K562 (cell line): ENCODE measurements around the gene SLC7A5. TPM values are rescaled to one million over a fixed set of nuclear protein-coding genes. Genes with fewer than 3 reads are reported as not detected.

Experiments
- CBX8 ChIP-seq: fragments of 200-600 bp; sonication (generic); IDR thresholded peaks from 2 replicates; pipeline ENCODE4 v1.6.1; 2012; ENCODE audit warnings: borderline replicate concordance, mixed run types, low read depth, mild to moderate bottlenecking, moderate library complexity, mixed read lengths, low read length, control low read depth, inconsistent platforms; ENCODE audit not compliant: poor library complexity, severe bottlenecking; ENCODE audit errors: extremely low read depth
- CTBP1 ChIP-seq: fragments of 450-650 bp; IDR thresholded peaks from 2 replicates; pipeline ENCODE4 v1.6.1; 2016; ENCODE audit warnings: borderline replicate concordance
- CXXC5 ChIP-seq: fragments of 250-450 bp; sonication (Bioruptor Pico); IDR thresholded peaks from 2 replicates; pipeline ENCODE4 v1.8.0; 2022; ENCODE audit warnings: inconsistent platforms, mild to moderate bottlenecking, moderate library complexity
- EP300 ChIP-seq: IDR thresholded peaks from 2 replicates; pipeline ENCODE4 v1.6.1; 2012; ENCODE audit warnings: low read length, improper control_type of control experiment
- FOS ChIP-seq: IDR thresholded peaks from 3 replicates; pipeline ENCODE4 v1.6.1; 2011; ENCODE audit not compliant: insufficient read length; ENCODE audit errors: extremely low read depth
- HLTF ChIP-seq: fragments of 450-650 bp; IDR thresholded peaks from 2 replicates; pipeline ENCODE4 v1.6.1; 2016
- TRIM24 ChIP-seq, 2 experiments: fragments of 450-650 bp; IDR thresholded peaks; 2 replicates each; pipeline ENCODE4 v1.6.1; 2016
- YY1 ChIP-seq, 3 experiments: IDR thresholded peaks; 2 replicates each; pipeline ENCODE4 v1.6.1; 2011; ENCODE audit warnings: low read length in 2 of 3, mild to moderate bottlenecking in 2 of 3, moderate library complexity in 2 of 3, borderline replicate concordance in 1 of 3, control low read depth in 1 of 3, low read depth in 1 of 3; ENCODE audit not compliant: insufficient read depth in 3 of 3, insufficient replicate concordance in 2 of 3, control insufficient read depth in 1 of 3, insufficient read length in 1 of 3; ENCODE audit errors: extremely low read depth in 1 of 3
- ZEB2 ChIP-seq: fragments of 450-650 bp; IDR thresholded peaks from 2 replicates; pipeline ENCODE4 v1.6.1; 2016
- polyA plus RNA-seq, 8 experiments: library from polyadenylated mRNA; depleted of rRNA in 4 of 8; stranded (reverse) in 5 of 8; unstranded in 3 of 8; fragments of >200 nt; fragmentation: Nextera tagmentation in 2 of 8; fragmentation: Illumina TruSeq in 1 of 8; extraction: Ambion mirVana in 2 of 8; extraction: Trizol in 1 of 8; gene quantifications; 2 replicates each; pipeline versions ENCODE4 v1.2.1 to v1.2.3, GENCODE V29; 2011 to 2014; ENCODE audit warnings: inconsistent platforms in 1 of 8, missing spikeins in 1 of 8
- total RNA-seq, 7 experiments: library from RNA; depleted of rRNA in 6 of 7; stranded (reverse); fragments of >200 nt in 6 of 7; fragmentation: Illumina TruSeq in 2 of 7; extraction: Trizol in 2 of 7; gene quantifications; 2 replicates each; pipeline versions ENCODE4 v1.2.1 to v1.2.3, GENCODE V29; 2011 to 2021; ENCODE audit warnings: low replicate concordance in 1 of 7
- TF ChIP-seq, protein P1 (sequence below): fragments of 250-450 bp; sonication (Bioruptor Pico); IDR thresholded peaks from 2 replicates; pipeline ENCODE4 v1.5.0; 2021; ENCODE audit warnings: mild to moderate bottlenecking, moderate library complexity
- TF ChIP-seq, protein P2 (sequence below): fragments of 250-450 bp; sonication (Bioruptor Pico); IDR thresholded peaks from 2 replicates; pipeline ENCODE4 v1.8.0; 2022; ENCODE audit warnings: inconsistent platforms

SLC7A5 gene
- total and polyA plus RNA-seq, 9 of the 15 experiments (the other 6 are each of a cell fraction or from before 2014, with no cell fraction given): 1.9 to 220 (median 18.6) TPM

DNA sequence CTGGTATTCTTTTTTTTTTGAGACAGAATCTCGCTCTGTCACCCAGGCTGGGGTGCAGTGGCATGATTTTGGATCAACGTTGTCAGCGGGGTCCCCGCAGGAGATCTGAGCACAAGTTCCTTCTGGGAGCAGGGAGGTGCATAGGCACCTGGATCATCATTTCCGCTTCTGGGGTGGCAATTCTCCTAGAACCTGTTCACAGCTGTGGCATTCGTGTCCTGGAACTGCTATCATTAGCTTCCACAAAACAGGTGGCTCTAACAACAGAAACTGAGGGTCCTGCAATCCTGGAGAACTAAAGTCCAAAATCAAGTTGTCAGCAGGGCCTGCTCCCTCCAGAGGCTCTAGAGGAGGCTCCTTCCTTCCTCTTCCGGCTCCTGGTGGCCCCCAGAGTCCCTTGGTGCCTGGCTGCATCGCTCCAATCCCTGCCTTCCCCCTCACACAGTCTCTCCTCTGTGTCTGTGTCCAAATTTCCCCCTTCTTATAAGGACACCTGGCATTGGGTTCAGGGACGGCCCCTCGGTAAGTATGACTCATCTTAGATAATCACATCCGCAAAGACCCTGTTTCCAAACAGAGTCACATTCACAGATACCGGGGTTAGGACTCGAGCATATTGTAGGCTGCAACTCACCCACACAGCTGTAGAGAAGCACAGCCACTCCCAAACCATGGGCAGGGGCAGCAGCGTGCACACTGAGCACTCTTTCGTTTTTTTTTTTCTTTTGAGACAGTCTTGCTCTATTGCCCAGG is 60.0 kb downstream of the SLC7A5 start (continued):
- TF ChIP-seq, protein P1, sequence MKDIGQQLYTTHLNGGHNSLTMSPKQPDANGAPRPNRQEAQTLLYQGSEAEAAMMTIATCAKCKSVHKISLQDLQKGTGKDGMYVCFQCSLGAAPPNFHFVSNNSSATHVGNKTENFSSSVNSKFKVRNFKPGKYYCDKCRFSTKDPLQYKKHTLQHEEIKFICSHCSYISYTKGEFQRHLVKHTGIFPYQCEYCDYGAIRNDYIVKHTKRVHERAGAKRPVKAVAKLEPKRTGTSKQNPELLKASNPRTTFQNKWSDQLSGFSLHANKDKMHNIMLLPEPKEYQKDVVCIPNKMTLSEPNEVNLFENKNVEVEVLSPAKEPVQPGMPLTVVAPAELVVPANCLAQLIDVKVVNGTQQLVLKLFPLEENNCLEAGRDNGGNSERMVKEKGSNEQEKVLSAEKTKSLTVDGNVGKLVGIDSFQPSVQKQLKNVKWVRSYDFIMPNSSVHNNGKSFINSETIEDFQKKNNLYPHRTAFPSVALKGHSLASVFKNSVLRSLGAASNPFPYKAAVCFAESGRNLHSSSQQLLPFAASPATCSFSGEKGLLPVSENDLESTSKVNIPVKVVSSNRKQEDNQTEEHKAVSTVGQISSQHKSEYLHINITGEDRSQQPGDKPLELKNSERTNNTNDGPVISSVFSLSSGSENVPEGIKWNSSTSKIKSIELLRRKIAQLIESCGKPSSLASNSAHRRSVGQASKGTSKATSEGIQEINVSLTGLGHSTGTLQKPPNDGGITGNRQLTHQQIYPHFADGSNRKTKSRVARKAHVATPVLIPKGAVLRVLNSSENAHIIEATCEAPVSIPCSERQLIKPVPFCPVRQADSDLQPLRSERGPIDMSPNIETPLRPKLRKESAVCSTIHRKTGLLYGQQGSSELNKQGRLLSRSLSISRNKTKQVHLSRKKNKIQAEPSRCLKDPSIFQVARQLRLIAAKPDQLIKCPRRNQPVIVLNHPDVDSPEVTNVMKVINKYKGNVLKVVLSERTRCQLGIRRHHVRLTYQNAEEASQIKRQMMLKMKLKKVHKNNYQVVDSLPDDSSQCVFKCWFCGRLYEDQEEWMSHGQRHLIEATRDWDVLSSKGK (CRISPR knock-in tag): no peak
- TF ChIP-seq, protein P2, sequence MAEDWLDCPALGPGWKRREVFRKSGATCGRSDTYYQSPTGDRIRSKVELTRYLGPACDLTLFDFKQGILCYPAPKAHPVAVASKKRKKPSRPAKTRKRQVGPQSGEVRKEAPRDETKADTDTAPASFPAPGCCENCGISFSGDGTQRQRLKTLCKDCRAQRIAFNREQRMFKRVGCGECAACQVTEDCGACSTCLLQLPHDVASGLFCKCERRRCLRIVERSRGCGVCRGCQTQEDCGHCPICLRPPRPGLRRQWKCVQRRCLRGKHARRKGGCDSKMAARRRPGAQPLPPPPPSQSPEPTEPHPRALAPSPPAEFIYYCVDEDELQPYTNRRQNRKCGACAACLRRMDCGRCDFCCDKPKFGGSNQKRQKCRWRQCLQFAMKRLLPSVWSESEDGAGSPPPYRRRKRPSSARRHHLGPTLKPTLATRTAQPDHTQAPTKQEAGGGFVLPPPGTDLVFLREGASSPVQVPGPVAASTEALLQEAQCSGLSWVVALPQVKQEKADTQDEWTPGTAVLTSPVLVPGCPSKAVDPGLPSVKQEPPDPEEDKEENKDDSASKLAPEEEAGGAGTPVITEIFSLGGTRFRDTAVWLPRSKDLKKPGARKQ (CRISPR knock-in tag): no peak
- no peak for TF ChIP-seq YY1 (IDR thresholded peaks at IDR 0.05; ENCODE audit: borderline replicate concordance in 1 of 3, control insufficient read depth in 1 of 3, extremely low read depth in 1 of 3, insufficient read depth in 3 of 3, insufficient read length in 1 of 3, insufficient replicate concordance in 2 of 3, low read depth in 1 of 3, low read length in 2 of 3)
- no peak for TF ChIP-seq CXXC5 (CRISPR knock-in tag)
- peak; percentile 56 for TF ChIP-seq EP300
- TF ChIP-seq TRIM24 (IDR thresholded peaks at IDR 0.05): peak; percentile 41 to 51; a peak in 1 of 4 replicates
- TF ChIP-seq ZEB2: 0 out of 2 replicates have a peak, but pooled peaks have one; percentile 28
- TF ChIP-seq CBX8: no peak
- TF ChIP-seq FOS: peak; percentile 23
- 0 out of 2 replicates have a peak, but pooled peaks have one; percentile 38 for TF ChIP-seq CTBP1
- TF ChIP-seq HLTF: no peak
- TF ChIP-seq, all 486 proteins: peak for 32
